H7 (cell line): Measurements from ENCODE around the gene SOAT2. TPM values are rescaled to one million over a fixed set of nuclear protein-coding genes. Genes with fewer than 3 reads are reported as not detected.
"Not testable (repeated sequence)": the region's sequence is repeated elsewhere in the genome, so short reads cannot be mapped to it uniquely, and the experiment has no call there.

Experiments used
- DNase-seq: peaks from one replicate; pipeline ENCODE4 v3.0.0; 2012
- H3K27me3 ChIP-seq: 2 replicates; pipeline ENCODE4 v1.6.0; 2011; ENCODE audit warnings: mild to moderate bottlenecking, low read length; ENCODE audit not compliant: control insufficient read depth, insufficient read depth
- H3K36me3 ChIP-seq: replicated peaks from 2 replicates; pipeline ENCODE4 v1.5.1; 2011; ENCODE audit warnings: low read length; ENCODE audit not compliant: control insufficient read depth, insufficient read depth
- H3K4me3 ChIP-seq: 2 replicates; pipeline ENCODE4 v1.5.1; 2011; ENCODE audit warnings: low read depth, mild to moderate bottlenecking, control low read depth, low read length, moderate library complexity; ENCODE audit not compliant: insufficient read depth
- total RNA-seq: library from RNA; depleted of rRNA; stranded (reverse); fragments of >200 nt; shearing (Covaris generic); gene quantifications from 2 replicates; pipeline ENCODE4 v1.2.3, GENCODE V29; 2014

SOAT2 gene
- total RNA-seq, 1 experiment from 2014 or later = not detected

DNA sequence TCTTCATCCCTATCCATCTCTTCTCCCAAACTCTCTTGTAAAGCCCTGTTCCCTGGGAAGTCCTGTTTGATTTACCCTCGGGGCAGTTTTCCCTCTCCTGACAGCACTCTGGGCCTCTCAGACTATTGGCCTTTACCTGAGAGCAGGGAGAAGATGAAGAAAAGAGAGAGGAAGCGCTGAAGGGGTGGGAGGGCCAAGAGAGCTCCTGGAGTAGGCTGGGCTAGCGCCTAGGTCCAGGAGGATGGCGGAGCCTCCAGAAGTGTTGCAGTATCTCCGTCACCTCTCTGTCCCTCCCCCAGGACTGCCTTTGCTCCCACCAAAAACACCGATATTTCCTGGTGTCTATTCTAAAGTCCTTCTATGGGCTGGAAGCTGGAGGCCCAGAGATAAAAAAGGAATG lies 11.5 kb upstream of the SOAT2 start:
- Histone ChIP-seq H3K27me3 (peaks cover 11% of the 10 kb centered on the region), H3K4me3 (no peak overlapping the region), H3K36me3 (no peaks in the 10 kb centered on the region)
- peak; percentile 38 for DNase-seq

GRCh38 chr12:53093777-53094393 lies 9.4 kb upstream of the SOAT2 start:
- Histone ChIP-seq H3K27me3 (peaks cover 27% of the 10 kb centered on the region), H3K4me3 (no peak overlapping the region), H3K36me3 (no peaks in the 10 kb centered on the region)
- DNase-seq = no peak

DNA sequence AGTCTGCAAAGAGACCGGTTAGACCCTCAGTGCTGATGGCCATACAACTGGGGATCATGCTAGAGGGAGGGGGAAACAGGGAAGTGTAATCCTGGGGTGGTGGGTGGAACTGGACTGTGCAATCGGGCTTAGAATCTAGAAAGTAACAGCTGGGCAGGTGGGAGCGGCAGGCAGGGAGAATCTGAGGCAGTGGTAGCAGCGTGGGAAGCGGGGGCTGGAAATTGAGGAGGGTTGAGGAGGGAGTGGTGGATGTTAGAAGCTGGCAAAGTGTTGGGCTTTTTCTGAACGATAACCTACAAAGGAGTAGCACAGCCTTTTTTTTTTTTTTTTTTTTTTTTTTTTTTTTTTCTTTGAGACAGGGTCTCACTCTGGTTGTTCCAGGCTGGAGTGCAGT lies 8.9 kb upstream of the SOAT2 start:
- no peak overlapping the region for H3K4me3 ChIP-seq
- DNase-seq = peak; percentile 7
- peaks cover 31% of the 10 kb centered on the region for H3K27me3 ChIP-seq
- H3K36me3 ChIP-seq = no peaks in the 10 kb centered on the region

DNA sequence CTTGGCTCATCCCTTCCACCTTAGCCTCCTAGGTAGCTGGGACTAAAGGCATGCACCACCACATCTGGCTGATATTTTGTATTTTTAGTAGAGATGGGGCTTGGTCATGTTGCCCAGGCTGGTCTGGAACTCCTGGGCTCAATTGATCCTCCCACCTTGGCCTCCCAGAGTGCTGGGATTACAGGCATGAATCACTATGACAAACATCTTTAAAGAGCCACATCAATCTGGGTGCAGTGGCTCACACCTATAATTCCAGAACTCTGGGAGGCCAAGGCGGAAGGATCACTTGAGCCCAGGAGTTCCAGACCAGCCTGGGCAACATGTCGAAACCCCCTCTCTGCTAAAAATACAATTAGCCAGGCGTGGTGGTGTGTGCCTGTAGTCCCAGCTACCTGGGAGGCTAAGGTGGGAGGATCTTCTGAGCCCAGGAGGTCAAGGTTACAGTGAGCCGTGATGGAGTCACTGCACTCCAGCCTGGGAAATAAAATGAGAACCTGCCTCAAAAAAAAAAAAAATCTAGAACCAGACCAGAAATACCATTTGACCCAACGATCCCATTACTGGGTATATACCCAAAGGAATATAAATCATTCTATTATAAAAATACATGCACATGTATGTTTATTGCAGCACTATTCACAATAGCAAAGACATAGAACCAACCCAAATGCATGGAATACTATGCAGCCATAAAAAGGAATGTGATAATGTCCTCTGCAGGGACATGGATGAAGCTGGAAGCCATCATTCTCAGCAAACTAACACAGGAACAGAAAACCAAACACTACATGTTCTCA lies 8.3 kb upstream of the SOAT2 start:
- H3K4me3 ChIP-seq, H3K36me3 ChIP-seq, DNase-seq: not testable (repeated sequence)
- peaks cover 31% of the 10 kb centered on the region for H3K27me3 ChIP-seq

DNA sequence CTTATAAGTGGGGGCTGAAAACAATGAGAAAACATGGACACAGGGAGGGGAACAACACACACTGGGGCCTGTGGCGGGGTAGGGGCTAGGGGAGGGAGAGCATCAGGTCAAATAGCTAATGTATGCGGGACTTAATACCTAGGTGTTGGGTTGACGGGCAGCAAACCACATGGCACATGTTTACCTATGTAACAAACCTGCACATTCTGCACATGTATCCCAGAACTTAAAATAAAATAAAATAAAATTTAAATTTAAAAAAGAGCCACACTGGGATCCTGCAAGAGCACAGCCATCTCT lies 7.7 kb upstream of the SOAT2 start:
- not testable (repeated sequence) for H3K4me3 ChIP-seq, H3K36me3 ChIP-seq, DNase-seq
- H3K27me3 ChIP-seq = peaks cover 31% of the 10 kb centered on the region

GRCh38 chr12:53096089-53096741 lies 7.1 kb upstream of the SOAT2 start:
- DNase-seq = peak; percentile 68
- no peaks in the 10 kb centered on the region for H3K36me3 ChIP-seq
- peak overlapping the region; percentile 81 for H3K4me3 ChIP-seq
- peaks cover 31% of the 10 kb centered on the region for H3K27me3 ChIP-seq

DNA sequence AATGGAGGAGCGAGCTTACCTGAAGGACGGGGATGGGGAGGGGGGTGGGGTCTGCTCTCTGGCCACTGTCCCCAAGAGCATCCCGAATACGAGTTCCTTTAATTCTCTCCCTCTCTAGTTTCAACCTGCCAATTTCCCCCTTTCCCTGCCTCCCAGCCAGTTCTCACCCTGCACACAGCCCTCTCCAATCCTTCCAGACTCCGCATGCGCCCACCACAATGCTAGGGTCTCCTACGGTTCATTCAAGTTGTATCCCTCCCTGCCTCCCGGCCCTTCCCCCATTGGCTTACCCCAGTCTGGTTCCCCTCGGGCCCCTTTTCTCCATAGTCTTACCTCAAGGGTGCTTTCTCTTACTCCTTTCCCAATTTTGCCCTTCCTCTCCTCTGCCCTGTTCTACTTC lies 6.5 kb upstream of the SOAT2 start:
- Histone ChIP-seq H3K36me3 (no peaks in the 10 kb centered on the region), H3K27me3 (peaks cover 31% of the 10 kb centered on the region), H3K4me3 (peak overlapping the region; percentile 81)
- no peak for DNase-seq

- Histone ChIP-seq H3K36me3 (no peaks in the 10 kb centered on the region), H3K27me3 (peaks cover 31% of the 10 kb centered on the region), H3K4me3 (peak overlapping the region; percentile 81)
- DNase-seq = peak; percentile 80
Observed at GRCh38 chr12:53097207-53097563, 6.1 kb upstream of the SOAT2 start.

DNA sequence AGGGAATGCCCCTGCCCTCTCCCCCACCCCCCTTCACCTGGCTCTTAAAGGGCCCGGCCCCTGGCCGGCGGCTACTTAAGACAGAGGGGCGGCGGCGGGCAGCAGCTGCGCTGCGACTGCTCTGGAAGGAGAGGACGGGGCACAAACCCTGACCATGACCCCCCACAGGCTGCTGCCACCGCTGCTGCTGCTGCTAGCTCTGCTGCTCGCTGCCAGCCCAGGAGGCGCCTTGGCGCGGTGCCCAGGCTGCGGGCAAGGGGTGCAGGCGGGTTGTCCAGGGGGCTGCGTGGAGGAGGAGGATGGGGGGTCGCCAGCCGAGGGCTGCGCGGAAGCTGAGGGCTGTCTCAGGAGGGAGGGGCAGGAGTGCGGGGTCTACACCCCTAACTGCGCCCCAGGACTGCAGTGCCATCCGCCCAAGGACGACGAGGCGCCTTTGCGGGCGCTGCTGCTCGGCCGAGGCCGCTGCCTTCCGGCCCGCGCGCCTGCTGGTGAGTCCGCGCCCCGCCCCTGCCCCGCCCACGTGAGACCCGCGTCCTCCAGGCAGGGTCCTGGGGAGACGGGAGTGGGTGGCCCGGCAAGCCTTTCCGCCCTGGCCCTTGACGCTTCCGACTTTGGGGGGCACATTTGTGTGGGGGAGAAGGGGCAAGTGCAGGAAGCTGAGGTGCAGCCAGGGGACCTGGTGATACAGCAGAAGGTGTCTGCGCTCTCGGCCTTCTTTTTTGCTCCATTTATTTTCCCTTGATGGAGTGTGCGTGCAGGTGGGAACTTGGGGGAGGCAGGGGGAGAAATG lies 5.5 kb upstream of the SOAT2 start, which contains the start of gene IGFBP6:
IGFBP6 (plus strand) TSS at position 104 of the 790 bp plus-strand sequence; CDS start at position 155, 51 bp downstream.
- H3K4me3 ChIP-seq = peak within 1 kb of the TSS; percentile 81
- H3K27me3 ChIP-seq = peaks cover 31% of the 10 kb centered on the region
- DNase-seq = peak; percentile 84
- no peaks in the 10 kb centered on the region for H3K36me3 ChIP-seq

GRCh38 chr12:53098354-53098981 lies 4.8 kb upstream of the SOAT2 start:
- DNase-seq = no peak
- H3K36me3 ChIP-seq = no peaks in the 10 kb centered on the region

GRCh38 chr12:53099071-53099882 lies 4.0 kb upstream of the SOAT2 start:
- Histone ChIP-seq H3K4me3 (no peak overlapping the region; the same call in 1 of the 2 replicates), H3K36me3 (no peaks in the 10 kb centered on the region), H3K27me3 (peaks cover 28% of the 10 kb centered on the region)
- peak; percentile 92 for DNase-seq

More at GRCh38 chr12:53098354-53098981, 4.8 kb upstream of the SOAT2 start:
- peak overlapping the region; percentile 81 for H3K4me3 ChIP-seq
- H3K27me3 ChIP-seq = peaks cover 29% of the 10 kb centered on the region

DNA sequence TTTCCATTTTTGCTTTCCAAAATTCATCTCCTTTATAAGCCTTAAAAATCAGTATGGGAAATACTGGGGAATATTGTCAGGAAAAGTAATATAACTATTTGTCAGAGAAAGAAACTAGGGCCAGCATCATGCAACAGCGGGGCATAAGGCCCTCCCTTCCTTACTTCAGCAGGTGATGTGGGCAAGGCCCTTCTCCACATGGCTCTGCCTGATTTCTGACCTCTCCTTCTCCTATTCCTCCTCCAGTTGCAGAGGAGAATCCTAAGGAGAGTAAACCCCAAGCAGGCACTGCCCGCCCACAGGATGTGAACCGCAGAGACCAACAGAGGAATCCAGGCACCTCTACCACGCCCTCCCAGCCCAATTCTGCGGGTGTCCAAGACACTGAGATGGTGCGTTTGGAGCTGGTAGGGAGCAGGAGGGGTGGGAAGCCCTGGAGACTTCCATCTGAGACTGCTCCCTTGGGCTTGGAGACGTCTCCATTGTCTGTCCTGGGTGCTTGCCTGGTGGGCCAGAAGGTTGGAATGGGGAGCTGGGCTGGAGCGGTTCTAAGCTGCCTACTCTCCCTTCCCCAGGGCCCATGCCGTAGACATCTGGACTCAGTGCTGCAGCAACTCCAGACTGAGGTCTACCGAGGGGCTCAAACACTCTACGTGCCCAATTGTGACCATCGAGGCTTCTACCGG lies 2.7 kb upstream of the SOAT2 start:
- no peak overlapping the region for H3K4me3 ChIP-seq
- no peaks in the 10 kb centered on the region for H3K36me3 ChIP-seq
- DNase-seq = peak; percentile 20
- H3K27me3 ChIP-seq = peaks cover 28% of the 10 kb centered on the region

DNA sequence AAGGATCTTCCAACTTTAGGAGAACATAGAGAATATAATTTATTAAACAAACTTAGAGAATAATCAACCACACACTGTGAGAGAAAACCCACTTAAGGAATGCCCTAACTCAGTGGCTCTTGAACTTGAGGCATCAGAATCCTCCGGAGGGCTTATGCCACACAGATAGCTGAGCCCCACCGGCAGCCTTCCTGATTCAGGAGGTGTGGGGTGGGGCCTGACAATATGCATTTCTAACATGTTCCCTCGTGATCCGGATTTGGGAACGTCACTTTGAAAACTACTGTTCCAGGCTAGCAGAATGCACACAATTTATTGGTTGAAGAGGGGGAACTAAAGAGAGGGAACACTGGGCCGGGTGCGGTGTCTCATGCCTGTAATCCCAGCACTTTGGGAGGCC lies 2.0 kb upstream of the SOAT2 start:
- DNase-seq = peak; percentile 14
- no peak overlapping the region for H3K4me3 ChIP-seq
- H3K36me3 ChIP-seq = no peaks in the 10 kb centered on the region

More for the DNA sequence above, 2.0 kb upstream of the SOAT2 start:
- H3K27me3 ChIP-seq = peaks cover 25% of the 10 kb centered on the region
